OCI-M2 (cell line): ENCODE data around the gene TNK1.

Source experiments
- DNase-seq: peaks from one replicate; lab custom pipeline; 2025; ENCODE audit not compliant: unreplicated experiment; lab: John Stamatoyannopoulos, UW

Gene TNK1

DNA sequence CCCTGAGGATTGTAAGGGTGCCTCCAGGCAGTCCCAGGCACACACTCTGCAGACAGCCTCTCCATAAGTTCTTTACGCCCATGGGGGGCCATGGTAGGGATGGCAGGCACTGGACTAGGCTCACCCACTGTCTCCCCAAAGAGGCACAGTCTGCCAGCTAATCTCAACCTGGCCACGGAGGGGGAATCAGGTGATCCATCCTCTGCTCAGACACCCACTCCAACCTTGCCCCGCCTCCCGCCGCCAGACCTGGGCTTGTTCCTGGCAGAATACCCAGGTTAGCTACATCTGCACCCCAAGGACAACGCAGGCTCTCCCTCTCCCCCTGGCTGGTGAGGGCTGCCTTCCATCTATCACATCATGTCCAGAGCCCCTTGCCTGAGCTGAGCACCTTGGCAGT, 28.0 kb downstream of the TNK1 start:
- DNase-seq = no peak

DNA sequence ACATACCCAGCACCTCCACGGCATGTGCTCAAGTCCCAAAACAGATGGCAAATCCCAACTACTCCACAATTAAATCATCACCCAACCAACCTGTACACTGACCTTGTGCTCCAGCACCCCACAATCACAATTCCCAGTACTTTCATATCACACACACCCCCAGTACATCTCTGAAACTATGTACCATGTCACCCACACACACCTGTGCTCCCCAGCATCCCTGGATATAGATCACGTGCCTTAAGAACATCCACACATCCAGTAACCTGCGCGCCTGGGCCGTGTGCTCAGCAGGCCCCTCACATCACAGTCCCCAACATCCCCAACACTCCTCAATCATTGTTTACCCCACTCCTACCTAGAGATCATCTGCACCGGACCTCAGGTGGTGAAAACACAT, 28.8 kb downstream of the TNK1 start:
- DNase-seq = no peak

DNA sequence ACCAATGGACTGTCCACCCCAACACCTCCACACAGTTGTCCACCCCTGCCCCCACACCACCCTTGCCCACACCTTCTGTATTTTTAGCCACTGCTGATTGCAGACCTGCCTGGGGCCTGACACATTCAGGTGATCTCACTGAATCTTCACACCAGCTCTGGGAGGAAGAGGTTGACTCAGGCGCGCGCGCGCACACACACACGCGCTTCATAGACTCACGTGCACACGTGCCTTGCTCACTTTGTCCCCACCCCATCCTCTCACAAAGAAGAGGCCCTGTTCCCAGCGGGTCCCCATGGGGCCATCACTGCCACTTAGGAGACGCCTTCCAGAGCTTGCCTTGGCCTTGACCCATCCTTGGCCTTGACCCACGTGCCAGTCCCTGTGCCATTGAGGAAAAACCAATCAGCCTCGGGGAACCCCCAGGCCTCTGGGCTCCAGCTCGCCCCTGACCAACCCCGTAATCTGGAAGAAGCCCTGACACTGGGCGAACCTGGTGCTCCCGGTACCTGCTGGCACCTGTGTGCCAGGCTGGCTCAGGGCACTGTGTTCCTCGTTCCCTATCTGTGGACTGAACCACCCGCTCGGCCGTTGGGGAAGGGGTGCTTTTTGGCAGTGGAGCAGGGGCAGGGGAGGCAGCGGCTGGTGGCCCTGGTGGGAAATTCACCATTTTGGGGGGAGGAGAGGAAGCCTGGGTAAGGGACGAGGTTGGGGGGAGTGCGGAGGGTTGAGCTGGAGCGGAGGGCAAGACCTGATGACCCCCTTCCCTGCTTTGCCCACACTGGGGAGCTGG, 29.9 kb downstream of the TNK1 start:
- no peak for DNase-seq

GRCh38 chr17:7411427-7411750, 30.5 kb downstream of the TNK1 start:
- no peak for DNase-seq

GRCh38 chr17:7413346-7413985, 32.6 kb downstream of the TNK1 start:
- DNase-seq = no peak

DNA sequence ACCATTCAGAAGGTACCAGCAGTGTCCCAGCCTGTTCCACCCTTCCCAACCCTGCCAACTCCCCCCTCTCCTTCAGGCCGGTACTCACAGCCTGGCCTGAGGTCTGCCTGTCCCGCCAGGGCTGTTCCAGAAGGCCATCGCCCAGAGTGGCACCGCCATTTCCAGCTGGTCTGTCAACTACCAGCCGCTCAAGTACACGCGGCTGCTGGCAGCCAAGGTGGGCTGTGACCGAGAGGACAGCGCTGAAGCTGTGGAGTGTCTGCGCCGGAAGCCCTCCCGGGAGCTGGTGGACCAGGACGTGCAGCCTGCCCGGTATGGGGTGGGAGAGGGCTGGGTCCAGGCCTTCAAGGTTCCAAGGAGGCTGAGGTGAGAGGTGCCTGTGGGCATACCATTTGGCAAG, 33.9 kb downstream of the TNK1 start:
- no peak for DNase-seq

- no peak for DNase-seq
Measured at GRCh38 chr17:7415784-7416183, 34.9 kb downstream of the TNK1 start.

GRCh38 chr17:7416323-7416722, 35.4 kb downstream of the TNK1 start:
- DNase-seq = no peak

DNA sequence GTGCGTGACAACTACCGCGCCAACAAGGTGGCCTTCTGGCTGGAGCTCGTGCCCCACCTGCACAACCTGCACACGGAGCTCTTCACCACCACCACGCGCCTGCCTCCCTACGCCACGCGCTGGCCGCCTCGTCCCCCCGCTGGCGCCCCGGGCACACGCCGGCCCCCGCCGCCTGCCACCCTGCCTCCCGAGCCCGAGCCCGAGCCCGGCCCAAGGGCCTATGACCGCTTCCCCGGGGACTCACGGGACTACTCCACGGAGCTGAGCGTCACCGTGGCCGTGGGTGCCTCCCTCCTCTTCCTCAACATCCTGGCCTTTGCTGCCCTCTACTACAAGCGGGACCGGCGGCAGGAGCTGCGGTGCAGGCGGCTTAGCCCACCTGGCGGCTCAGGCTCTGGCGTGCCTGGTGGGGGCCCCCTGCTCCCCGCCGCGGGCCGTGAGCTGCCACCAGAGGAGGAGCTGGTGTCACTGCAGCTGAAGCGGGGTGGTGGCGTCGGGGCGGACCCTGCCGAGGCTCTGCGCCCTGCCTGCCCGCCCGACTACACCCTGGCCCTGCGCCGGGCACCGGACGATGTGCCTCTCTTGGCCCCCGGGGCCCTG, 36.3 kb downstream of the TNK1 start:
- DNase-seq = no peak

DNA sequence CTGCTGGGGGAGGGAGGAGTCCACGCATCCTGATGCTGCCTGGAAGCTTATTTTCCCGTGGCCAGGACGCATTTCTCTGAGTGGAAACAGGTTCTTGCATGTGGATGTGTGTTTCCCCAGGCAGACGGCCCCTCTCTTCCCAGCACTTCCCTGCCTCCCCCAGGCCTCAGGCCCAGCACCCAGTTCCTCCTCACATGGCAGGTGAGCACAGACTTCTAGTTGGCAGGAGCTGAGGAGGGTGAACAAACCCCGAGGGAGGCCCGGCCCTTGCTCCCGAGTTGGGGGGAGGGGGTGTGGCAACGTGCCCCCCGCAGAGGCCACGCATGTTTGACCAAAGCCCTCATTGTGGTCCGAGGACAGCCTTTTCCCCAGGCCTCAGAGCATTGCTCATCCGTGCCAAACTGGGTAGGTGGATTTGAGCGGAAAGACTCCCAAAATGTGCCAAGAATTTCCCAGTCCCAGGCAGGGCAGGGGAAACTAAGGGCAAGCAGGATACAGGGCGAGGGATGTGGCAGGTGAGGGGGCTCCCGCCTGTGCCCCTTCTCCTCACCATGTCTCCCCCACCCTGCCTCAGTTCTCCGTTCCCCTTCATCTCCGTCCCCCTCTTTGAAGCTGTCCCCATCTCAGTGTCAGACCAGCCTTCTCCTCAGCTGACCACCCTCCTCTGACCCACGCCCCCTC, 37.7 kb downstream of the TNK1 start:
- DNase-seq = no peak

DNA sequence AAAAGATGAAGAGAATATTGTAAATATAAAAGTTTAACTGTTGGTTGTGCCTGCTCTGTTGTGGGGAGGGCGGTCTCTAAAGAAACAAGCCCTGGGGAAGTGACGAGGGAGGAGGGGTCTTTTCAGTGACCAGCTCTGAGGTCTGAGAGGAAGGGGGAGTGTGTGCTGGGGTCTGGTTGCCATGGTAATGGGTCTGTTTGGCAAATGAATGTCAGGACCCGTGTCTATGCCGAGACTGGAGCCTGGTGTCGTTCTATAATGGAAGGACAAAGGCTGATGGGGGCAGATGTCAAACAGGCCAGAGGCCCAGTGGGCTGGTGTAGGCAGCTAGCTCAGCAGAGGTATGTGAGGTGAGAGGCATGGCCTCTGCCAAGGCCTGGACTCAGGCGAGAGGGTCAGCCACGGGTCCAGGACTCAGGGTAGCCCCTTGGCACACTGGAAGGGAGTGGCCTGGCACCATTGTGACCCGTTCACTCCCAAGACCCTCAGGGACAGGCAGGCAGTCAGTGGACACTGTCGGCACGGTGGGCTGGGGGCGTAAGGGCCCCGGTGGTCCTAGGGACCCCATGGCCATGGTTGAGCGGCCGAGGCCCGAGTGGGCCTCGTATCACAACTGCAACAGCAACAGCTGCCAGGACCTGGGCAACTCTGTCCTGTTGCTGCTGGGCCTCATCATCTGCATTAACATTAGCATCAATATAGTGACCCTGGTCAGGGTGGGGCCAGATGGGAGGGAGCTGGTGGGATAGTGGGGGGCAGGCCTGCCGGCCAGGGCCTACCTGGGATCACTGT, 39.1 kb downstream of the TNK1 start, which contains the start of gene SPEM1:
SPEM1 (plus strand) TSS at position 506 of the 792 bp plus-strand sequence; CDS start at position 567, 61 bp downstream.
- DNase-seq = no peak

DNA sequence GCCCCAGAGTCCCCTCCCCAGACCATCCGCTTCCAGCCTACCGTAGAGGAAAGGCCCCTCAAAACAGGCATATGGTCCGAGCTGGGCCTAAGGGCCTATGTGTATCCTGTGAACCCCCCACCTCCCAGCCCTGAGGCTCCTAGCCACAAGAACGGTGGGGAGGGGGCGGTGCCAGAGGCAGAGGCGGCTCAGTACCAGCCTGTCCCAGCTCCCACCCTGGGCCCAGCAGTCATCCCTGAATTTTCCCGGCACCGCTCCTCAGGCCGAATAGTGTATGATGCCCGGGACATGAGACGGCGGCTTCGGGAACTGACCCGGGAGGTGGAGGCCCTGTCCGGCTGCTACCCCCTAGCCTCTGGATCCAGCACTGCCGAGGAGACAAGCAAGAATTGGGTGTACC, 40.3 kb downstream of the TNK1 start:
- DNase-seq = no peak

- no peak for DNase-seq
Measured at GRCh38 chr17:7423679-7424078, 42.8 kb downstream of the TNK1 start.

DNA sequence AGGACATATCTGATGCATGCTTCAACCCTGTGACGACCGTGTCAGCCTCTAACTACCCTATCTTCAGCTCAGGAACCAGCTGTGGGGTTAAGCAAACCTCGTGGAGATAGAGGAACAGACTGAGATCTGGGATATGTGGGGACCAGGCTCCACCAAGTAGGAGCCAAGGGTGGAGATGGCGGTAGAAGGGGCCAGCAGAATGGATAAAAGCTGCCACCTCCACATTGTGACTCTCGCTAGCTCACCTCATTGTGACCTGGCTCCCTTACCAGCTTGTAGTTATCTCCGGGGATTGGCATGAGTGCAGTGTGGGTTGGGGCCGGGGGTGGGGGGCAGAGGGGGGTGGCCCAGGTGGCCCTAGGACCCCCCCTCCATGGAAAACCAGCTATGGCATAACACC, 44.4 kb downstream of the TNK1 start, which contains the start of gene SPEM2:
SPEM2 (plus strand) TSS at position 301 of the 400 bp plus-strand sequence; CDS start at position 374, 73 bp downstream.
- no peak for DNase-seq

GRCh38 chr17:7425756-7426155, 44.9 kb downstream of the TNK1 start:
- DNase-seq = no peak

- DNase-seq = no peak
Measured at GRCh38 chr17:7426203-7426863, 45.4 kb downstream of the TNK1 start.

DNA sequence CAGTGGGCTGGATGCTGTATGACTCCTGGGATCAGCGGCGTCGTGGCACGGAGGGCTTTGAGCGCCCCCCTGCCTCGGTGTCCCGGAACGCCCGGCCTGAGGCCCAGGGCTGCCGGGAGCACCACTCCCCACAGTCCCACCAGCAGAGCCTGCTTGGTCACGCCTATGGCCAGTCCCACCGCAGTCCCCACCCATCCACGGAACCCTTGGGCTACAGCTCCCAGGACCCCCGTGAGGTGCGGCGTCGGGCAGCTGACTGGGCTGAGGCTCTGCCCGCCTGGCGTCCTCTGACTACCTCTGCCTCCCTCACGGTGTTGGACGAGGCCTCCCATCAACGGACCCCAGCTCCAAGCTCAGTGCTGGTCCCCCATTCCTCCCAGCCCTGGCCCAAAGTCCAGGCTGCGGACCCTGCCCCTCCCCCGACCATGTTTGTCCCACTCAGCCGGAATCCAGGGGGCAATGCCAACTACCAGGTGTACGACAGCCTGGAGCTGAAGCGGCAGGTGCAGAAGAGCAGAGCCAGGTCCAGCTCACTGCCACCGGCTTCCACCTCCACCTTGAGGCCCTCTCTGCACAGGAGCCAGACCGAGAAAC, 46.1 kb downstream of the TNK1 start:
- DNase-seq = no peak

DNA sequence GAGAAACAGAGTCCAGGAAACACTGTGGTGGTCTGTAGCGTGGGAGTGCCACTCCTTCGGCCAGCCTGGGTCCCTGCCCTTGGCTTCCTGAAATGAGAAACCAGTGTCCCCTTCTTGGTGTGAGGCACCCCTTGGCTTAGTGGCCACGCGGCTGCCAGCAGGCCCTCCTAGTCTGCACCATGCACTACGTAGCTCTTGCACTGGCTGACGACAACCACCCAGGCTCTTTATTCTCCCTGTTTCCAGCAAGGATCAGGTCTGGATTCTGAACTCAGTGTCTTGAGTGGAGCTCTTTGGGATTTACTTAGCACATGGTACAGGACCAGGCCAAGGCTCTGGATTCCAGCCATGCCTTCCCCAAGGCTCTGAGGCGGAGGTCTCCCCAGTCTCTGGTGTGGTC, 46.7 kb downstream of the TNK1 start:
- no peak for DNase-seq

- DNase-seq = no peak
Measured at GRCh38 chr17:7428557-7428956, 47.7 kb downstream of the TNK1 start, which contains the start of gene SPEM3. TSS of gene SPEM3 (plus strand) at chr17:7428857. CDS start at chr17:7428903, 46 bp downstream.

DNA sequence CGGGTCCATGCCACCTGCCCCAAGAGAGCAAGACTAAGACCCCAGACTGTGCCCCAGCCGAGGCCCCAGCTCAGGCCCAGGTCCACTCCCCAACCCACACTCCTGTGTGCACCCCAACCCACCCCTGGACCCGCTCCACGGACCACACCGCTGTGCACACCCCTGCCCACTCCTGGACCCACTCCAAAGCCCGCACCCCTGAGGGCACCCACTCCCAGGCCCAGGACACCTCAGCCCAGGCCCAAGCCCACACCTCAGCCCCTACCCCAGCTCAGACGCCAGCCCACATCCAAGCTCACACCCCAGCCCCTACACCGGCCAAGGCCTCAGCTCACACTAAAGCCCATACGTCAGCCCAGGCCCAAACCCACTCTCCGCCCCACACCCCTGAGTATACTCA, 48.8 kb downstream of the TNK1 start:
- DNase-seq = no peak
